ENCODE measurements around the gene RFX6. TPM values are rescaled to one million over a fixed set of nuclear protein-coding genes. Genes with fewer than 3 reads are reported as not detected.
A peak's percentile ranks its signal among the peaks of the same experiment; 100 is the strongest.

RFX6 gene
- total RNA-seq, 2 donors from 2014 or later = 0.66 to 1.6 TPM

- Histone ChIP-seq H3K4me3 (no peak overlapping the region), H3K27me3 (no peaks in the 10 kb centered on the region), H3K36me3 (replicated peaks in 1 of 2; ENCODE audit: insufficient read depth in 1 of 2, low read depth in 2 of 2) (no peaks in the 10 kb centered on the region), H3K4me1 (no peaks in the 10 kb centered on the region), H3K9me3 (no peaks in the 10 kb centered on the region), H3K27ac (no peak overlapping the region)
- TF ChIP-seq CTCF (IDR thresholded peaks at IDR 0.05) = no peak
- TF ChIP-seq POLR2A (IDR thresholded peaks at IDR 0.05) = no peak
- ATAC-seq (no peak), DNase-seq (no peak)
- intact Hi-C loops (cut with DNase I) = no loop called here
- 62 to 65% methylated on average over 5 of the region's 5 CpGs for WGBS, 2 donors
Observed at GRCh38 chr6:116836606-116837342, 40.3 kb upstream of the RFX6 start.

GRCh38 chr6:116840091-116840490, 37.0 kb upstream of the RFX6 start:
- Histone ChIP-seq H3K27me3 (no peaks in the 10 kb centered on the region), H3K4me1 (no peaks in the 10 kb centered on the region), H3K4me3 (no peak overlapping the region), H3K27ac (no peak overlapping the region), H3K36me3 (replicated peaks in 1 of 2; ENCODE audit: insufficient read depth in 1 of 2, low read depth in 2 of 2) (no peaks in the 10 kb centered on the region), H3K9me3 (no peaks in the 10 kb centered on the region)
- 38 to 41% methylated on average over 2 of the region's 2 CpGs for WGBS, 2 donors
- intact Hi-C loops (cut with DNase I) = no loop called here
- TF ChIP-seq CTCF (IDR thresholded peaks at IDR 0.05) (no peak), POLR2A (IDR thresholded peaks at IDR 0.05) (no peak)
- ATAC-seq (no peak), DNase-seq (no peak)

- no peaks in the 10 kb centered on the region for H3K4me1 ChIP-seq
- intact Hi-C loops (cut with DNase I) = no loop called here
- no peak for DNase-seq
- 24 to 26% methylated on average over 1 of the region's 1 CpG for WGBS, 2 donors
- ATAC-seq = no peak
- H3K27me3 ChIP-seq = no peaks in the 10 kb centered on the region
- no peak overlapping the region for H3K27ac ChIP-seq
- H3K4me3 ChIP-seq = no peak overlapping the region
- H3K36me3 ChIP-seq (replicated peaks in 1 of 2; ENCODE audit: insufficient read depth in 1 of 2, low read depth in 2 of 2) = no peaks in the 10 kb centered on the region
- TF ChIP-seq CTCF (IDR thresholded peaks at IDR 0.05) (no peak), POLR2A (IDR thresholded peaks at IDR 0.05) (no peak)
- H3K9me3 ChIP-seq = no peaks in the 10 kb centered on the region
Observed at GRCh38 chr6:116842459-116842858, 34.6 kb upstream of the RFX6 start.

- Histone ChIP-seq H3K9me3 (no peaks in the 10 kb centered on the region), H3K36me3 (replicated peaks in 1 of 2; ENCODE audit: insufficient read depth in 1 of 2, low read depth in 2 of 2) (no peaks in the 10 kb centered on the region), H3K27me3 (no peaks in the 10 kb centered on the region), H3K4me3 (no peak overlapping the region), H3K4me1 (no peaks in the 10 kb centered on the region), H3K27ac (no peak overlapping the region)
- ATAC-seq (peak; percentile 24), DNase-seq (no peak)
- TF ChIP-seq CTCF (IDR thresholded peaks at IDR 0.05) (peak; percentile 6 to 41 (median 26)), POLR2A (IDR thresholded peaks at IDR 0.05) (no peak)
- 5 to 11% methylated on average over 1 of the region's 1 CpG for WGBS, 2 donors
- intact Hi-C loops (cut with DNase I) = no loop called here
Observed at GRCh38 chr6:116847227-116847626, 29.8 kb upstream of the RFX6 start.

GRCh38 chr6:116858060-116858459, 19.0 kb upstream of the RFX6 start:
- Histone ChIP-seq H3K36me3 (replicated peaks in 1 of 2; ENCODE audit: insufficient read depth in 1 of 2, low read depth in 2 of 2) (no peaks in the 10 kb centered on the region), H3K4me3 (no peak overlapping the region), H3K4me1 (no peaks in the 10 kb centered on the region), H3K27ac (no peak overlapping the region), H3K27me3 (no peaks in the 10 kb centered on the region), H3K9me3 (peaks cover 0 to 5% (median 0%) of the 10 kb centered on the region in 3 donors)
- DNase-seq = no peak
- ATAC-seq = no peak
- intact Hi-C loops (cut with DNase I) = no loop called here
- TF ChIP-seq CTCF (IDR thresholded peaks at IDR 0.05) (no peak), POLR2A (IDR thresholded peaks at IDR 0.05) (no peak)

All from body of pancreas (tissue), 4 donors.